Esophagus muscularis mucosa (tissue), 3 donors: ENCODE measurements around the gene ERLIN1.

ENCODE experiments used
- POLR2A ChIP-seq: fragments of 450-650 bp; IDR thresholded peaks from one replicate; pipeline ENCODE4 v1.6.1; 2017; ENCODE audit warnings: antibody characterized with exemption, moderate library complexity, mild to moderate bottlenecking, low read depth
- TF ChIP-seq, protein P1 (sequence below), 3 experiments: fragments of 200-600 bp in 2 of 3; fragments of 450-650 bp in 1 of 3; sonication (generic) in 2 of 3; IDR thresholded peaks; one replicate each; pipeline ENCODE4 v1.5.1; 2017 to 2019; ENCODE audit warnings: antibody characterized with exemption in 3 of 3, mild to moderate bottlenecking in 2 of 3, moderate library complexity in 1 of 3

DNA sequence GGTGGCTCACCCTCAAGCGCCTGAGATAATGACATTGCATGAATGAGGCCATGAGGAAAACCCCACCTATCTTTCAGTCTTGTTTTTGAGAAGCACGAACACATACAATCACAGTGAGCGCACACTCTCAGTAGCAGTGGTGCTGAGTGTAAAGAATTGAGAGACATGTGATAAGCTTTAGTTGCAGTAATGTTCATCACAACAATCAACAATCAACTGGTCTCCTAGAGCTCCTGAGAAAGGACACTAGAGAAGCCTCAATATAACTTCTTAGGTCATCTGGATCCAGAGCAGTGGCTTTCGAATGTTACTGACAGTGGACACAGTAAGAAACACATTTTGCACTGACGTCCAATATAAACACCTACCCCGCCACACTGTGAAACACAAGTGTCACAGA, 12.8 kb downstream of the ERLIN1 start:
- TF ChIP-seq, protein P1, sequence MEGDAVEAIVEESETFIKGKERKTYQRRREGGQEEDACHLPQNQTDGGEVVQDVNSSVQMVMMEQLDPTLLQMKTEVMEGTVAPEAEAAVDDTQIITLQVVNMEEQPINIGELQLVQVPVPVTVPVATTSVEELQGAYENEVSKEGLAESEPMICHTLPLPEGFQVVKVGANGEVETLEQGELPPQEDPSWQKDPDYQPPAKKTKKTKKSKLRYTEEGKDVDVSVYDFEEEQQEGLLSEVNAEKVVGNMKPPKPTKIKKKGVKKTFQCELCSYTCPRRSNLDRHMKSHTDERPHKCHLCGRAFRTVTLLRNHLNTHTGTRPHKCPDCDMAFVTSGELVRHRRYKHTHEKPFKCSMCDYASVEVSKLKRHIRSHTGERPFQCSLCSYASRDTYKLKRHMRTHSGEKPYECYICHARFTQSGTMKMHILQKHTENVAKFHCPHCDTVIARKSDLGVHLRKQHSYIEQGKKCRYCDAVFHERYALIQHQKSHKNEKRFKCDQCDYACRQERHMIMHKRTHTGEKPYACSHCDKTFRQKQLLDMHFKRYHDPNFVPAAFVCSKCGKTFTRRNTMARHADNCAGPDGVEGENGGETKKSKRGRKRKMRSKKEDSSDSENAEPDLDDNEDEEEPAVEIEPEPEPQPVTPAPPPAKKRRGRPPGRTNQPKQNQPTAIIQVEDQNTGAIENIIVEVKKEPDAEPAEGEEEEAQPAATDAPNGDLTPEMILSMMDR (IDR thresholded peaks at IDR 0.05), result no peak
- no peak for TF ChIP-seq POLR2A
